ACC112 (cell line): ENCODE measurements around the gene FRAS1.

Source experiments
- H2AFZ ChIP-seq: fragments of 200-600 bp; sonication (generic); one replicate; pipeline ENCODE4 v1.6.0; 2017; ENCODE audit warnings: antibody characterized with exemption, low read length; ENCODE audit not compliant: unreplicated experiment
- H3K27ac ChIP-seq: fragments of 200-600 bp; sonication (generic); 2 replicates; pipeline ENCODE4 v1.5.1; 2014; ENCODE audit warnings: low read depth, mild to moderate bottlenecking, antibody characterized with exemption, low read length, moderate library complexity
- H3K27me3 ChIP-seq: fragments of 200-600 bp; sonication (generic); 2 replicates; pipeline ENCODE4 v1.6.1; 2014; ENCODE audit warnings: mild to moderate bottlenecking, antibody characterized with exemption, low read length, moderate library complexity, mixed read lengths; ENCODE audit not compliant: insufficient read depth
- H3K36me3 ChIP-seq: fragments of 200-600 bp; sonication (generic); 2 replicates; pipeline ENCODE4 v1.6.1; 2016; ENCODE audit warnings: mild to moderate bottlenecking, antibody characterized with exemption, low read length, moderate library complexity, mixed read lengths; ENCODE audit not compliant: insufficient read depth
- H3K4me1 ChIP-seq: fragments of 200-600 bp; sonication (generic); one replicate; pipeline ENCODE4 v1.6.1; 2016; ENCODE audit warnings: low read length, mixed read lengths; ENCODE audit not compliant: insufficient read depth, unreplicated experiment, control insufficient read depth
- H3K4me3 ChIP-seq: fragments of 200-600 bp; sonication (generic); 2 replicates; pipeline ENCODE4 v1.5.1; 2014; ENCODE audit warnings: mild to moderate bottlenecking, low read depth, low read length
- H3K79me2 ChIP-seq: fragments of 200-600 bp; sonication (generic); one replicate; pipeline ENCODE4 v1.6.0; 2016; ENCODE audit warnings: low read length; ENCODE audit not compliant: control insufficient read depth, unreplicated experiment, insufficient read depth

Gene FRAS1

DNA sequence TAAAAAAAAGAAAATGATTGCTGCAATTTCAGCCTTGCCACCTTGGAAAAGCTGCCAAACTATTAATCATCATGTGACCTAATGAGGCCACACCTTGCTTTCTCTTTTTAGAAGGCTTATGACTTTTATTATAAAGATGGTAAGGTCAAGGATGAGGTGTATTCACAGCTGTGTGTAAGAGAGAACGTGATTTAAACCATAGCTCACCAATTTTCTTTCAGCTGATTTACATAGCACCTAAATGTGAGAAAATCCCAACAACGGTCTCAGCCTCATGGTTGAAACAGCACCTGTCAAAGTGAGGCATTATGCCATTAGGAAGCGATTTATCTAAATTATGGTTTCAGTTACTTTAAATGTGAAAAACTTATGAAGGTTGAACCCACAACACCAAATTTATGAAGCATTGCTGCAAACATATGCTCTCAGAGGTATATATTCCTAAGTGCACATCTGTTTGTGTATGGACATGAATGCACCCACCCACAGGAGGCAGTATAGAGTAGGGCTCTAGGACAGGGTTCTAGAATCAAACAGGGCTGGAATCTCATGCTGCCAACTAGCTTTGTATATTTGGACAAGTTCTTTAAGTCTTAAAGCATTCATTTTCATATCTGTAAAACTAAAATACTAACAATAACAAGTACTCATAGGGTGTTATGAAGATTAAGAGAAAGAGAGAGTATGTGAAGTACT, 535.1 kb downstream of the FRAS1 start:
- Histone ChIP-seq H3K79me2 (no peaks in the 10 kb centered on the region), H2AFZ (no peak overlapping the region), H3K36me3 (no peaks in the 10 kb centered on the region)

More for the DNA sequence above, 535.1 kb downstream of the FRAS1 start:
- no peaks in the 10 kb centered on the region for H3K27me3 ChIP-seq
- no peak overlapping the region for H3K27ac ChIP-seq
- no peak overlapping the region for H3K4me3 ChIP-seq
- H3K4me1 ChIP-seq: peaks cover 12% of the 10 kb centered on the region
